Measurements from ENCODE around the gene RFC4.

RFC4 gene

GRCh38 chr3:186757214-186757613 lies 49.1 kb downstream of the RFC4 start (continued):
- no peak for TF ChIP-seq ZNF354C (tag by site-specific recombination; IDR thresholded peaks at IDR 0.05; ENCODE audit: borderline replicate concordance, low read depth)
- no peak for TF ChIP-seq ZNF776 (tag by site-specific recombination; IDR thresholded peaks at IDR 0.05; ENCODE audit: borderline replicate concordance)
- TF ChIP-seq REST (tag by site-specific recombination; IDR thresholded peaks at IDR 0.05), result no peak
- TF ChIP-seq ZNF114 (tag by site-specific recombination; IDR thresholded peaks at IDR 0.05), result no peak
- TF ChIP-seq ZNF157 (tag by site-specific recombination; IDR thresholded peaks at IDR 0.05), result no peak
- no peak for TF ChIP-seq ZBTB44 (tag by site-specific recombination; IDR thresholded peaks at IDR 0.05)
- TF ChIP-seq ZBTB17 (tag by site-specific recombination; IDR thresholded peaks at IDR 0.05), result no peak
- no peak for TF ChIP-seq ZNF426 (tag by site-specific recombination; IDR thresholded peaks at IDR 0.05)

- CTCF ChIA-PET, result interaction anchor here (1.3 kb wide), 1 partner anchor 385 kb away, joined by 6 read pairs; the partner anchor contains the start of gene RPL39L
- no peaks in the 10 kb centered on the region for H3K9me3 ChIP-seq (ENCODE audit: control insufficient read depth, insufficient read depth, low read depth, low read length)
- H3K36me3 ChIP-seq (ENCODE audit: control insufficient read depth in 2 of 2, insufficient read depth in 1 of 2, low read length in 2 of 2), result no peaks in the 10 kb centered on the region
- H3K4me1 ChIP-seq (ENCODE audit: control insufficient read depth, insufficient read depth, low read length), result no peaks in the 10 kb centered on the region
- TF ChIP-seq AEBP2 (tag by site-specific recombination; IDR thresholded peaks at IDR 0.05; ENCODE audit: borderline replicate concordance) (no peak), ZNF157 (tag by site-specific recombination; IDR thresholded peaks at IDR 0.05) (no peak), ZNF585B (tag by site-specific recombination; IDR thresholded peaks at IDR 0.05) (no peak), ZNF398 (tag by site-specific recombination; IDR thresholded peaks at IDR 0.05) (no peak)
- POLR2A ChIA-PET, result no interaction called here
- no peak overlapping the region for H3K27ac ChIP-seq (ENCODE audit: extremely low read depth, low read depth, low read length)
- H3K4me3 ChIP-seq (ENCODE audit: low read depth, low read length), result no peak overlapping the region
Observed at GRCh38 chr3:186754871-186755270, 51.4 kb downstream of the RFC4 start.

GRCh38 chr3:186754006-186754405 lies 52.3 kb downstream of the RFC4 start:
- H3K36me3 ChIP-seq (ENCODE audit: control insufficient read depth in 2 of 2, insufficient read depth in 1 of 2, low read length in 2 of 2), result no peaks in the 10 kb centered on the region
- ChIA-PET CTCF (interaction anchor here (0.7 to 2.8 kb wide), 2 partner anchors 138 to 314 kb away, joined by 4 to 15 read pairs; no protein-coding TSS in a partner anchor), POLR2A (no interaction called here)
- H3K4me3 ChIP-seq (ENCODE audit: low read depth, low read length), result no peak overlapping the region
- H3K9me3 ChIP-seq (ENCODE audit: control insufficient read depth, insufficient read depth, low read depth, low read length), result no peaks in the 10 kb centered on the region
- H3K27ac ChIP-seq (ENCODE audit: extremely low read depth, low read depth, low read length), result no peak overlapping the region
- no peaks in the 10 kb centered on the region for H3K4me1 ChIP-seq (ENCODE audit: control insufficient read depth, insufficient read depth, low read length)
- no peak for TF ChIP-seq REST (tag by site-specific recombination; IDR thresholded peaks at IDR 0.05)
- no peak for TF ChIP-seq ZNF791 (tag by site-specific recombination; IDR thresholded peaks at IDR 0.05)
- no peak for TF ChIP-seq PATZ1 (tag by site-specific recombination; IDR thresholded peaks at IDR 0.05)
- no peak for TF ChIP-seq TRIM28 (IDR thresholded peaks at IDR 0.05; ENCODE audit: borderline replicate concordance, low read length)
- no peak for TF ChIP-seq ZSCAN23 (tag by site-specific recombination; IDR thresholded peaks at IDR 0.05)
- no peak for TF ChIP-seq GLIS1 (tag by site-specific recombination; IDR thresholded peaks at IDR 0.05)
- TF ChIP-seq ZNF362 (tag by site-specific recombination; IDR thresholded peaks at IDR 0.05), result no peak

All from HEK293 (cell line).